ENCODE results near the gene ABLIM1. TPM values are rescaled to one million over a fixed set of nuclear protein-coding genes. Genes with fewer than 3 reads are reported as not detected.

The ABLIM1 gene
- total RNA-seq, 1 donor from 2014 or later, result 152 TPM

DNA sequence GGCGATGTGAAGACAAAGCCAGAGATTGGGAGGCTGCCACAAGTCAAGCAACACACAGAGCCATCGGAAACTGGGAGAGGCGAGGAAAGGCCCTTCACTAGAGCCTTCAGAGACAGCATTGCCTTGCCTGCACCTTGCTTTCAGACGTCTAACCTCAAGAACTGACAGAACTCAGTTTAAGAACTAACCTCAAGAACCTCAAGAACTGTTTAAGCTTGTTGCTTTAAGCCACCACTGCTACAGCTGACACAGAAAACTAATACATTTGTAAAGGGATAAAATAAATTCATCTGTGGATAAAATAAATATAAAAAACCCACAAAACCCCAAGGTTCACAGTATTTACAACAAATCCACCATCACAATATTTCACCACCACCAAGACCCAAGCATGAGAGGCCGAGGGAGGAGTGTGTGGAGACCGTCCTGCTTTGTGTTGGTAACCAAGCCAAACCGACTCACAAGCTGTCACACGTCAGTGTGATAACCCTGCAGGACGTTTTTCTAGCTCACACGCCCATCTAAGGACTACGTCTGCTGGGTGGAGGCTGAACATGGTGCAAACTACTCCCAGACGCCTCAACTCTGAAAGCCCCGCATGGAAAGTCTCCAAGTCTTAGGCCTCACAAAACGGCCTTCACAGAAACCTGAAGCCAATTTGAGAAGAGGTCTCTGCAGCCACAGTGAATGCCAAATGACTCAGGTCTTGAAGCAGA lies 116.8 kb downstream of the ABLIM1 start:
- Histone ChIP-seq H3K36me3 (ENCODE audit: control insufficient read depth, insufficient read depth, low read length) (no peaks in the 10 kb centered on the region), H3K27me3 (ENCODE audit: control insufficient read depth, insufficient read depth, low read length) (no peaks in the 10 kb centered on the region), H3K4me3 (ENCODE audit: low read depth, low read length) (no peak overlapping the region)
- FAIRE-seq, result no peak
- TF ChIP-seq, protein P1, sequence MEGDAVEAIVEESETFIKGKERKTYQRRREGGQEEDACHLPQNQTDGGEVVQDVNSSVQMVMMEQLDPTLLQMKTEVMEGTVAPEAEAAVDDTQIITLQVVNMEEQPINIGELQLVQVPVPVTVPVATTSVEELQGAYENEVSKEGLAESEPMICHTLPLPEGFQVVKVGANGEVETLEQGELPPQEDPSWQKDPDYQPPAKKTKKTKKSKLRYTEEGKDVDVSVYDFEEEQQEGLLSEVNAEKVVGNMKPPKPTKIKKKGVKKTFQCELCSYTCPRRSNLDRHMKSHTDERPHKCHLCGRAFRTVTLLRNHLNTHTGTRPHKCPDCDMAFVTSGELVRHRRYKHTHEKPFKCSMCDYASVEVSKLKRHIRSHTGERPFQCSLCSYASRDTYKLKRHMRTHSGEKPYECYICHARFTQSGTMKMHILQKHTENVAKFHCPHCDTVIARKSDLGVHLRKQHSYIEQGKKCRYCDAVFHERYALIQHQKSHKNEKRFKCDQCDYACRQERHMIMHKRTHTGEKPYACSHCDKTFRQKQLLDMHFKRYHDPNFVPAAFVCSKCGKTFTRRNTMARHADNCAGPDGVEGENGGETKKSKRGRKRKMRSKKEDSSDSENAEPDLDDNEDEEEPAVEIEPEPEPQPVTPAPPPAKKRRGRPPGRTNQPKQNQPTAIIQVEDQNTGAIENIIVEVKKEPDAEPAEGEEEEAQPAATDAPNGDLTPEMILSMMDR (IDR thresholded peaks at IDR 0.05; ENCODE audit: insufficient read depth, low read length, severe bottlenecking), result no peak
- DNase-seq (ENCODE audit: low read depth), result peak; percentile 88

DNA sequence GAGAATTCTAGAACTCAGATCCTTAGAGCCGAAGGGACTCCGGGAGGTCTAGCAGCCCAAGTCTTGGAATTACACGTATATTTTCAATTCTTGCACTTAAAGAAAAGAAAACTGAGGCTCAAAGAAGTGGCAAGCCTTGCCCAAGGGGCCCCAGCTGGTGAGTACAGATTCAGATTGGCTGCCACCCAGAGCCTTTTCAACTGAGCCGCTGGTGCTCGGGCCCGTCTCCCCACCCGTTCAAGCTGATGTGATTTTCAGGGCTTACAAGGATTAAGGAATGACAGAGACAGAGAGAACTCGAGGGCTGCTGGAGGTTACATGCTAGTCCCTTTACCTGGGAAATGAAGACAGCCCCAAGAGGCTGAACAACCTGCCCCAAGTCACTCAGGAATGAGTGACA lies 117.8 kb downstream of the ABLIM1 start:
- FAIRE-seq (no peak), DNase-seq (ENCODE audit: low read depth) (no peak)
- no peak overlapping the region for H3K4me3 ChIP-seq (ENCODE audit: low read depth, low read length)
- H3K36me3 ChIP-seq (ENCODE audit: control insufficient read depth, insufficient read depth, low read length), result no peaks in the 10 kb centered on the region
- H3K27me3 ChIP-seq (ENCODE audit: control insufficient read depth, insufficient read depth, low read length), result no peaks in the 10 kb centered on the region
- TF ChIP-seq, protein P1 (IDR thresholded peaks at IDR 0.05; ENCODE audit: insufficient read depth, low read length, severe bottlenecking), result no peak

DNA sequence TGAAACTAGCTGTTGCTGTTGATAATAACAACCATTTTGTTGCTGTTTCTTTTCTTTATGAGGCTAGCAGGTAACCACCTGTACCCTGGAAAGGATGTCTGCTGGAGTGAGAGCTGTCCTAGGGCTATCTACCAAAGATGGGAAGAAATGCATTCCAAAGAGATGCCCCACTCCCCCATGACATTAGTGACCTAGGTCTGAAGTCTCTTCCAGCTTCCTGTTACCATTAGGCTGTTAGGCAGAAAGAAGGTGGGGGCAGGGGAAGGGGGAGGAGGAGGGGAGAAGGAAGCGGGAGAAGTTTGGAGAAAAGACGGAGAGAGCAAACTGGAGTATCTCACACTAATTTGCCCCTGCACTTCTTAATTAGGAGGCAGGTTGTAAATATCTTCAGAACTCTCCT lies 118.5 kb downstream of the ABLIM1 start:
- TF ChIP-seq, protein P1 (IDR thresholded peaks at IDR 0.05; ENCODE audit: insufficient read depth, low read length, severe bottlenecking), result no peak
- Histone ChIP-seq H3K27me3 (ENCODE audit: control insufficient read depth, insufficient read depth, low read length) (no peaks in the 10 kb centered on the region), H3K4me3 (ENCODE audit: low read depth, low read length) (no peak overlapping the region), H3K36me3 (ENCODE audit: control insufficient read depth, insufficient read depth, low read length) (no peaks in the 10 kb centered on the region)
- FAIRE-seq (no peak), DNase-seq (ENCODE audit: low read depth) (no peak)

DNA sequence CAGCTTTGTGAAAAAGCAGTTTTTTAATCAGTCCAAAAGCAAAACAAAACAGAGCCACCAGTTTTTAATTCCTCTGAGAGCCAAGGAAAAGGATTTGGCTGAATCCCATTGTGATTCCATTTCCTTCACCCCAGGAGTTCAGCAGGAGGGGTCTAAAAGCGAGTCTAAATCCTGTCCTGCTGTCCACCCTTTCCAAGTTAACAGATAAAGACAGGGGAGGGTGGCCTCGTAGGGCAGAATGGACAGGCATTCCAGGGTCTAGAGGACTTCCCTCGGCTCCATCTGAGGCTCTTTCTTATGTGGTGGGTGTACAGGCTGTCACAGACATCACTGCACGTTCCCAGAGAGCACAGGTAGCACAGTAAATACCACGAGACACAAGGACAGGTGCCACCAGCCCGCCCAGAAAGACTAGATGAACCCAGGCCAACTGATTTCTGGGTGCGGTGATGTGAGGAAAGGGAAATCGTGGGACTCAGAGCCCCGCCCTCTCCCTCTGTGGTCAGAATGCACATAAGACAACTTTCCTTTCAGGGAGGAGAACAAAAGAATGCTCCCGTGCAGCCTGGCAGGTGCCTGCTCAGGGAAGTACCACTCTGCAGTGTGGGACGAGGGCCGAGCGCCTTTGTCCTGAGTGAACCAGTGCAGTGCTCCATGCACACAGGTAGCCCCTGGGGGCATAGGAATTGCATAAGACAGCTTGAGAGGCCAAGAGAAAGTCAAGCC lies 119.7 kb downstream of the ABLIM1 start:
- TF ChIP-seq, protein P1 (IDR thresholded peaks at IDR 0.05; ENCODE audit: insufficient read depth, low read length, severe bottlenecking), result no peak
- no peaks in the 10 kb centered on the region for H3K36me3 ChIP-seq (ENCODE audit: control insufficient read depth, insufficient read depth, low read length)
- no peaks in the 10 kb centered on the region for H3K27me3 ChIP-seq (ENCODE audit: control insufficient read depth, insufficient read depth, low read length)
- no peak overlapping the region for H3K4me3 ChIP-seq (ENCODE audit: low read depth, low read length)
- no peak for FAIRE-seq
- peak; percentile 38 for DNase-seq (ENCODE audit: low read depth)

DNA sequence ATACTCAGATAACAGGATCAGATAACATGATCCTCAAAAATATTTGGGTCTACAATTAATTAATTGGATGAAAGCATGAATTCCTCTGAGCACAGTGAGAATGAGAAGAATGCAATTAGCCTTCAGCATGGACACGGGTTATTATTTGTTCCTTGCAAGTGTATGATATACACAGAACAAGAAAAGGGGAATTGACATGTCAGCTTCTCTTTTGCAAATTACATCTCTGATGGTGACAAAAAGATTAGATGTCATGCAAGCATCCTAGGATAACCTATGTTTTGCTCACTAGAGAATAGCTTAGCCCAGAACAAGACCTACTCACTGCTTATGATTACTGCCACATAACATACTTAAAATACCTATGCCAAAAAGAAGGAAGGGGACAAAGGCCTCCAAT lies 120.3 kb downstream of the ABLIM1 start:
- H3K27me3 ChIP-seq (ENCODE audit: control insufficient read depth, insufficient read depth, low read length), result no peaks in the 10 kb centered on the region
- TF ChIP-seq, protein P1 (IDR thresholded peaks at IDR 0.05; ENCODE audit: insufficient read depth, low read length, severe bottlenecking), result no peak
- no peak for DNase-seq (ENCODE audit: low read depth)
- no peaks in the 10 kb centered on the region for H3K36me3 ChIP-seq (ENCODE audit: control insufficient read depth, insufficient read depth, low read length)
- no peak for FAIRE-seq
- H3K4me3 ChIP-seq (ENCODE audit: low read depth, low read length), result no peak overlapping the region
